GM18508 (cell line): Measurements from ENCODE around the gene GLRX3.
"Not testable (repeated sequence)": the region's sequence is repeated elsewhere in the genome, so short reads cannot be mapped to it uniquely, and the experiment has no call there.

ENCODE experiments used
- ATAC-seq: cut with Tn5 transposase; IDR thresholded peaks from one replicate; pipeline ENCODE4 v1.9.1; 2021; ENCODE audit warnings: moderate number of reproducible peaks; ENCODE audit not compliant: insufficient read depth, unreplicated experiment

GLRX3 gene

GRCh38 chr10:130185591-130185990 lies 49.4 kb downstream of the GLRX3 start:
- no peak for ATAC-seq

- ATAC-seq = no peak
Observed at GRCh38 chr10:130188195-130189175, 52.3 kb downstream of the GLRX3 start.

- no peak for ATAC-seq
Observed at GRCh38 chr10:130189608-130190054, 53.4 kb downstream of the GLRX3 start.

GRCh38 chr10:130190055-130190736 lies 54.0 kb downstream of the GLRX3 start:
- peak; percentile 52 for ATAC-seq

- ATAC-seq = no peak
Observed at GRCh38 chr10:130190737-130191115, 54.5 kb downstream of the GLRX3 start.

GRCh38 chr10:130191380-130191779 lies 55.2 kb downstream of the GLRX3 start:
- no peak for ATAC-seq

GRCh38 chr10:130192276-130192848 lies 56.2 kb downstream of the GLRX3 start:
- ATAC-seq = no peak

- ATAC-seq = no peak
Observed at GRCh38 chr10:130193033-130193432, 56.8 kb downstream of the GLRX3 start.

- ATAC-seq = no peak
Observed at GRCh38 chr10:130193493-130194193, 57.5 kb downstream of the GLRX3 start.

GRCh38 chr10:130194194-130194990 lies 58.2 kb downstream of the GLRX3 start:
- ATAC-seq = no peak

- no peak for ATAC-seq
Observed at GRCh38 chr10:130194991-130195645, 58.9 kb downstream of the GLRX3 start.

GRCh38 chr10:130195746-130196294 lies 59.6 kb downstream of the GLRX3 start:
- ATAC-seq = no peak

GRCh38 chr10:130196511-130197487 lies 60.6 kb downstream of the GLRX3 start:
- no peak for ATAC-seq

GRCh38 chr10:130198651-130199050 lies 62.5 kb downstream of the GLRX3 start:
- ATAC-seq = no peak

- ATAC-seq = no peak
Observed at GRCh38 chr10:130200179-130201042, 64.2 kb downstream of the GLRX3 start.

- no peak for ATAC-seq
Observed at GRCh38 chr10:130201043-130201380, 64.8 kb downstream of the GLRX3 start.

GRCh38 chr10:130202150-130202549 lies 66.0 kb downstream of the GLRX3 start:
- ATAC-seq = not testable (repeated sequence)
